ENCODE results near the gene DYNLRB1. TPM values are rescaled to one million over a fixed set of nuclear protein-coding genes. Genes with fewer than 3 reads are reported as not detected.

The DYNLRB1 gene
- total RNA-seq, 4 donors from 2014 or later = 119 to 231 (median 210) TPM

- no peak for TF ChIP-seq CTCF (IDR thresholded peaks at IDR 0.05)
- no peak for TF ChIP-seq POLR2A (IDR thresholded peaks at IDR 0.05)
- Histone ChIP-seq H3K36me3 (no peaks in the 10 kb centered on the region), H3K9me3 (no peaks in the 10 kb centered on the region), H3K4me1 (no peaks in the 10 kb centered on the region), H3K4me3 (replicated peaks in 1 of 3) (no peak overlapping the region), H3K27me3 (no peaks in the 10 kb centered on the region), H3K27ac (no peak overlapping the region)
- no peak for DNase-seq
- WGBS, 2 donors = 97% methylated on average over 7 of the region's 7 CpGs
- intact Hi-C loops (cut with DNase I) = no loop called here
Measured at GRCh38 chr20:34573541-34574300, 57.5 kb downstream of the DYNLRB1 start.

DNA sequence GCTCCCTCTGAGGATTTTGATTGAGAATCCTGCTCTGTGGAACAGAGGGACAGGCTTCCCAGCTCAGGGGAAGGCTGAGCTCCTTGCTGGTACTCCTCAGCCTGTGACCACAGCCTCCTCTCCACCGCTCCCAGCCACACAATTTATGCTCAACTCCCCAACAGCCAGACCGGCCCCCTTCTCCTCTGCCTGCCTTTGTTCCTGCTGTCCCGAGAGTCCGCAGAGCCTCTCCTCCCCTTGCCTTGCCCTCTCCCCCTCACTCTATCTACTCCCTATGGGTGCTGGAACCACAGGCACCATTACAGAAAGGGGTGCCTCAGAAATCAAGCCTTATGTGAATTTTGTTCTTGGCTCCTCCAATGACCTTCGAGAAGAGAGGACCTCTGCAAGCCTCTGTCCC, 58.2 kb downstream of the DYNLRB1 start:
- no peak for DNase-seq
- H3K27ac ChIP-seq = no peak overlapping the region
- no peaks in the 10 kb centered on the region for H3K9me3 ChIP-seq
- no peak for TF ChIP-seq CTCF (IDR thresholded peaks at IDR 0.05)
- TF ChIP-seq POLR2A (IDR thresholded peaks at IDR 0.05) = no peak
- intact Hi-C loops (cut with DNase I) = no loop called here
- no peak overlapping the region for H3K4me3 ChIP-seq (replicated peaks in 1 of 3)
- H3K27me3 ChIP-seq = no peaks in the 10 kb centered on the region
- peaks cover 0 to 4% of the 10 kb centered on the region in 2 donors for H3K4me1 ChIP-seq
- no peaks in the 10 kb centered on the region for H3K36me3 ChIP-seq
- WGBS, 2 donors = 96 to 98% methylated on average over 5 of the region's 5 CpGs

GRCh38 chr20:34574861-34575260, 58.6 kb downstream of the DYNLRB1 start:
- no peak for DNase-seq
- H3K27ac ChIP-seq = no peak overlapping the region
- no peaks in the 10 kb centered on the region for H3K27me3 ChIP-seq
- WGBS, 2 donors = 91 to 95% methylated on average over 6 of the region's 6 CpGs
- H3K4me1 ChIP-seq = peaks cover 0 to 5% of the 10 kb centered on the region in 2 donors
- TF ChIP-seq POLR2A (IDR thresholded peaks at IDR 0.05) = no peak
- TF ChIP-seq CTCF (IDR thresholded peaks at IDR 0.05) = no peak
- H3K4me3 ChIP-seq (replicated peaks in 1 of 3) = no peak overlapping the region
- H3K36me3 ChIP-seq = no peaks in the 10 kb centered on the region
- H3K9me3 ChIP-seq = no peaks in the 10 kb centered on the region
- intact Hi-C loops (cut with DNase I) = no loop called here

GRCh38 chr20:34575271-34575670, 59.0 kb downstream of the DYNLRB1 start:
- TF ChIP-seq CTCF (IDR thresholded peaks at IDR 0.05) (no peak), POLR2A (IDR thresholded peaks at IDR 0.05) (no peak)

GRCh38 chr20:34575756-34576155, 59.5 kb downstream of the DYNLRB1 start:
- Histone ChIP-seq H3K27ac (no peak overlapping the region), H3K36me3 (no peaks in the 10 kb centered on the region), H3K27me3 (no peaks in the 10 kb centered on the region), H3K4me3 (replicated peaks in 1 of 3) (no peak overlapping the region), H3K9me3 (no peaks in the 10 kb centered on the region), H3K4me1 (peaks cover 0 to 5% of the 10 kb centered on the region in 2 donors)
- 95 to 98% methylated on average over 4 of the region's 4 CpGs for WGBS, 2 donors
- TF ChIP-seq POLR2A (IDR thresholded peaks at IDR 0.05) = no peak
- TF ChIP-seq CTCF (IDR thresholded peaks at IDR 0.05) = no peak
- DNase-seq = no peak
- intact Hi-C loops (cut with DNase I) = no loop called here

More at GRCh38 chr20:34575271-34575670, 59.0 kb downstream of the DYNLRB1 start:
- no peaks in the 10 kb centered on the region for H3K36me3 ChIP-seq
- intact Hi-C loops (cut with DNase I) = no loop called here
- peaks cover 0 to 5% of the 10 kb centered on the region in 2 donors for H3K4me1 ChIP-seq
- no peaks in the 10 kb centered on the region for H3K9me3 ChIP-seq
- H3K27me3 ChIP-seq = no peaks in the 10 kb centered on the region
- no peak overlapping the region for H3K4me3 ChIP-seq (replicated peaks in 1 of 3)
- no peak for DNase-seq
- 92 to 97% methylated on average over 4 to 5 of the region's 5 CpGs for WGBS, 2 donors
- H3K27ac ChIP-seq = no peak overlapping the region

Measured in thyroid gland (tissue), 4 donors.